ENCODE data around the gene TMEM131L.
"Not testable (repeated sequence)": the region's sequence is repeated elsewhere in the genome, so short reads cannot be mapped to it uniquely, and the experiment has no call there.

TMEM131L gene

DNA sequence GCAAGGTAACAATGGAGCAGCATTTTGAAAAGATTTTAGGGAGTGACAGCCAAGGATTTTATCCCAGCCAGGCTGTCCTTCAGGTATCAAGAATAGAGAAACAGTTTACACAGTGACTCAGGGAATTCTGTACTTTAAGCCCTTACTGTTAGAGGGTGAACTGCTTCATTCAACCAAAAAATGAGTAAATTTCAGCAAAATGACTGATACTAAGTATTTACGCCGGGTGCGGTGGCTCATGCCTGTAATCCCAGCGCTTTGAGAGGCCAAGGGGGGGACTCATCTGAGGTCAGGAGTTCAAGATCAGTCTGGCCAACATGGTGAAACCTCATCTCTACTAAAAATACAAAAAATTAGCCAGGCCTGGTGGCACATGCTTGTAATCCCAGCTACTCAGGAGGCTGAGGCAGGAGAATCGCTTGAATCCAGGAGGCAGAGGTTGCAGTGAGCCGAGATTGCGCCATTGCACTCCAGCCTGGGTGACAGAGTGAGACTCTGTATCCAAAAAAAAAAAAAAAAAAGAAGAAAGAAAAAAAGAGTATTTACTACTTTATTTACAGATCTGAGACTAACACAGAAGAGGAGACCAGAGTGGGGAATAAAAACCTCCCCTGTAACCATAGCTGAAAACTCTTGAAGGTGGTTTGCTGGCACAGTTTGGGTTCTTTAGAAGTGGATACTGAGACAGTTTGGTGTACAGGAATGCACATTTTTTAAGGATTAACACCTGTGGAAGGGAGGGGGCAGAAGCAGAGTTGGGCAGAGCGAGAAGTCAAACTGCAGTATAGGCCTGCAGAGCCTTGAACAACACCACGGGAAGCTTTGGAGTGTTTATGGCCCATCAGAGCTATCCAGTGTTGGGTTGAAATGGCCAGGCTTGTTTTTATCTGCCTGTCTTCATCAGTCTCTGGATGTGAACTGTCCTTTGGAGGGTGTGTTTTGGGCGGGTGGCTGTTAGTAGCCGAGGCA, 40.5 kb downstream of the TMEM131L start:
- no peak for FAIRE-seq

DNA sequence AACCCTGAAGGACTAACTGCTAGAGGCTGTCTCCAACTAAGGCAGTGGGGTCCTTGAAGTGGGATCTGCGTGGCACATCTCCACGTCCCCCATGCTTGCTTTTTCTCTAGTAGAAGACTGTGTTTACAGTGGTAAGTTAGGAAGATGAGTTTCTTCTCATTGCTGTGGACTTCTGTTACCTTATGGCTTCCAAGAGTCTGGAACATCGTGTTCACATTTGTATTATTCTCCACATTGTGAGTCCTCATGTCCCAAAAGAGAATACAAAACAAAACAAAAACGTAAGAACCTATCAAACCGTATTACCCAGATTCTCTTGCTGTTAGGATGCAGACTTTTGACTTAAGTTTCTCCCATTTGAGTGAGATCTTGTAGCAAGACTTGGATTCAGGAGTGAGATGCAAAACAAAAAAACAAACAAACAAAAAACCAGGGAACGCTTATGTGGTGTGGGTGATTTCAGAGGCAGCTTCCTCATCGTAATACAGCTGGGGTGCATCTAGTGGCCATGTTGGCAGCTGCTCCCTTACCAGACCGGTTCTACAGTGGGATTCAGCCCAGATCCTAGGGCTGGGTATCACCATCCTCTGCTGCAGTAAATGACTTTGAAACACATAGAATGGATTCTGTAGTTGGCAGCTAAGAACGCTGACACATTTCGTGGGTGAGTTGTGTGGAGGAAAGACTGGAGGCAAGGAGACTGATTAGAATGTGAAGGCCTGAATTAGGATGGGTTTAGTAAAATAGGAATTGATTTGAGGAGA, 41.3 kb downstream of the TMEM131L start:
- FAIRE-seq = no peak

DNA sequence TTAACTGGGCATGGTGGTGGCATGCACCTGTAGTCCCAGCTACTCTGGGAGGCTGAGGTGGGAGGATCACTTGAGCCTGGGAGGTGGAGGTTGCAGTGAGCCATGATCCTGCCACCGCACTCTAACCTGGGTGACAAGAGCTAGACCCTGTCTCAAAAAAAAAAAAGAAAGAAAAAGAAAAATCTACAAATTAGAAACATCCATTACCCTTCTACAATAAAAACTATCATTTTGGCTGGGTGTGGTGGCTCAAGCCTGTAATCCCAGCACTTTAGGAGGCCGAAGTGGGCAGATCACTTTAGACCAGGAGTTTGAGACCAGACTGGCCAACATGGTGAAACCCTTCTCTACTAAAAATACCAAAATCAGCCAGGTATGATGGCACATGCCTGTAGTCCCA, 43.1 kb downstream of the TMEM131L start:
- FAIRE-seq = not testable (repeated sequence)

DNA sequence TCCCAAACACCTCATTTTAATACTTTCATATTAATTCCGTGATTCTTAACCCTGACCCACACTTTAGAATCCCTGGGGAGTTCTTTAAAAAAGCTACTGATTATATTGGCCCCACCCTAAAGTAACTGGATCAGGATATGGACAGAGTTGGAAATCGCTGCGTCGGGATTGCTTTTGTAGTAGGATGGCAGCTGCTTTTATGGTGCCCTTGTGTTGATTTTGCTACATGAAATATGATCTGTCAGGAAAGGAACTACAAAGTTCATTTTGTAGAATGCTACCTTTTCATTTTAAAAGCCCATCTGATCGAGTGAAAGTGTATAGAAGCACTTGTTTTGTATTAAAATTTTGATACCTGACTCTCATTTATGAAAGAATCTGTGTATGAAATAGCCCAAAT, 43.6 kb downstream of the TMEM131L start:
- FAIRE-seq = no peak

DNA sequence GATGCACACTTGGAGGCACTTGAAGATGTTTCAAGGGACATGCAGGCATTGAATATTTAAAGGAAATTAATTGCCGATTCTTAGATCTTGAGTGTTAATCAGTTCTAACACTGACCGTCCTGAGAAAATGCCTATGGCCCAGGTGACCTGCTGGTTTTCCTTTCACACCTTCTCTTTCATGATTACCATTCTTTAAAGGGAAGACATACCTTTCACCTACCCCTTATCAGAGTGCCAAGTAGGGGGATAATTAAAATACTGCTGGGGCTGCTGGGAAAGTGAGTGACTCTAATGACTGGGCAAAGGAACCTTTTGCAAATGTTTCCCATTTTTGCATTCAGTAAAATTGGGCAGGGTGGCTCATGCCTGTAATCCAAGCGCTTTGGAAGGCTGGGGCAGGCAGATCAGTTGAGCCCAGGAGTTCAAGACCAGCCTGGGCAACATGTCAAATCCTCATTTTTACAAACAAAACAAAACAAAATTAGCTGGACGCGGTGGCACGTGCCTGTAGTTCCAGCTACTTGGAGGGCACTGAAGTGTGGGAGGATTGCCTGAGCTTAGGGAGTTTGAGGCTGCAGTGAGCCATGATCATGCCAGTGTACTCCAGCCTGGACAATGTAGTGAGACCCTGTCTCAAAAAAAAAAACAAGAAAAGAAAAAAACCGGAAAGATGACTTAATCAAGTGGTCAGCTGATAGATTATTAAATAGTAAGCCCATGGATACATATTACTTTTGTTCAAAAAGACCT, 44.3 kb downstream of the TMEM131L start:
- no peak for FAIRE-seq

DNA sequence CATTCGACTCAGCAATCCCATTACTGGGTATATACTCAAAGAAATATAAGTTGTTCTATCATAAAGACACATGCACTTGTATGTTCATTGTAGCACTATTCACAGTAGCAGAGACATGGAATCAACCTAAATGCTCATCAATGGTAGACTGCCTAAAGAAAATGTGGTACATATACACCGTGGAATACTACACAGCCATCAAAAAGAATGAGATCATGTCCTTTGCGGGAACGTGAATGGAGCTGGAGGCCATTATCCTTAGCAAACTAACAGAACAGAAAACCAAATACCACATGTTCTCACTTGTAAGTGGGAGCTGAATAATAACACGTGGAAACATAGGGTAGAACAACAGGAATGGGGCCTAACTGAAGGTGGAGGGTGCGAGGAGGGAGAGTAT, 44.9 kb downstream of the TMEM131L start:
- FAIRE-seq = no peak

DNA sequence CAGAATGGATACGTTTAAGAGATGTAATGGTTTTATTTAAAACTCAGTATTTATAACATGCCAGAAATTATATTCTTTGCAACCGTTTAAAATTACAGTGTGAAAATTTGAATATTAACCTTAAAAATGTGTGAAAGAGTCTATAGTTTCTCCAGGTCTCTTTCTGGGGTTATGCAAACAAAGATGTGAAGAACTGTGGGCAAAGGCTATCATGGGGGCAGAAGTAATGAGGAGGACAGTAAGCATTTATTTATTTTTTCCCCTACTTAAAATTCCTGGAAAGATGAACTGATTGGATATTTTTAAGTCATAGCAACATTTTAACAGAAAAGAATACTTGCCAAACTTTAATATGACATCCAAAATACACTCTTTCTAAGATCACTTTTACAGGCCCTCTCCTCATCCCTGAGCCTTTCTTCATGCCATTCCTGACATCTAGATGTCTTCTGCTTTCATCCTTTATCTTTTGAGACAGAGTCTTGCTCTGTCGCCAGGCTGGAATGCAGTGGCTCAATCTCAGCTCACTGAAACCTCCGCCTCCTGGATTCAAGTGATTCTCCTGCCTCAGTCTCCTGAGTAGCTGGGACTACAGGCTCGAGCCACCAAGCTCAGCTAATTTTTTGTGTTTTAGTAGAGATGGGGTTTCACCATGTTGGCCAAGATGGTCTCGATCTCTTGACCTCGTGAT, 46.1 kb downstream of the TMEM131L start:
- no peak for FAIRE-seq

DNA sequence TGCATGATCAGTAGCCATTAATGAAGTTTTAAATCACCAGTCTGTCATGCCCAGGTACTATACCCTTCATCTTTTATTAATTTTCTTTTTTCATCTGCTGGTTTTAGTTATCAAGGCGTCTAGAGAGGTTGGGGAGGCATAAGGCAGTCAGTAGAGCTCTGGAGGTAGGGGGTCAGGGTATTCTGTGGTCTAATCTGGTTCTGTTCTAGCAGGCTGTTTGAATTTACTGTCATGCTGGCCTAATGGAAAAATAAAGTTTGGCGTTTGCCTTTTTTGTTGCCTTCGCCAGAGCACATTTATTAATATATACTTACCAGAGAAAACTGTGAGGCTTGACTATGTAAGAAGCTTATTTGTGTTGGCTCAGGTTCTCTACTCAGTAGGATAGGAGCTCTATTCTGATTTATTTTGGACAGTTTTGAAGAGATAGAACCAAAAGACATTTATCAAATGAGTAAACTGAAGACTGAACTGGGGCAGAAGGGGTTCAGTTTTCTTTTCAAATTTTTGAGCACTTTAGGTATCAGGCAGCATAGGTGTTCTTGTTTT, 46.9 kb downstream of the TMEM131L start:
- no peak for FAIRE-seq

DNA sequence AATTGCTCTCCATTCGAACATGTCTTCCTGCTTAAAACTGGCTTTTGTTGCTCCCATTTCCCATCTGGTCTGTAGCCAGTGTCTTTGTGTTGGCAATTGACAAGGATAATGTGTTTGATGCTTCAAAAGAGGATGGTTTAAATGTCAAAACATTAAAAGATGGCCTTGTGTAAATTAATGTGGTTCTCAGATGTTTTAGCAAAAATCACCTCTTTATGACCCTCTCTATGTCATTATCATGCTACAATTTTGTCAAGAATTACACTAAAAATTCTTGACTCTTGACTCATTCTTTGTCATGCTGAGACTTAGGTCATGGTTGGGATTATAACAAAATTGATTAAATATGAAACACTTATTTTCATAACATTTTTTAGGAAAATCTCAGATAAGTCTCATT, 47.4 kb downstream of the TMEM131L start:
- no peak for FAIRE-seq

DNA sequence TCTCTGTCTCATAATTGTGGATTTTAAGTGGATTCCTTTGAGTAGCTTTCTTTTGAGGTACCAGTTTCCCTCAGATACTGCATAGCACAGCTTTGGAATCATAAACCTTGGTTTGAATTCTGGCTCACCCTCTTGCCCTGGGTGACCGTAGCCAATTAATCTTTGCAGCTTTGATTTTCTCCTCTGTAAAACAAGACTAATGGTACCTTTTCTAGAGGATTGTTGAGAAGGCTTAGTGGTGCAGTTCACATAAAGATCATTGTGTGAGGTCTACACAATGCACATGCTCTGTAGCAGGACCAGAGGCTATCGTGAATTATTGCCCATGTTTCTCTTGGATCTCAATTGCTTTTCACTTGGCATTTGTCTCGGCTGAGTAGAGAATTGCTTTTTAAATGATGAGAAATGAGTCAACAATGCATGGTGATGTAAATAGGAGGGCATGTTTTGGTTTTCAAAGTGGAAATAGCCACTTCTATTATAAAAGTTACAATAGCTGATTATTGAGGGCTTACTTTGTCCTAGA, 47.9 kb downstream of the TMEM131L start:
- FAIRE-seq = no peak

DNA sequence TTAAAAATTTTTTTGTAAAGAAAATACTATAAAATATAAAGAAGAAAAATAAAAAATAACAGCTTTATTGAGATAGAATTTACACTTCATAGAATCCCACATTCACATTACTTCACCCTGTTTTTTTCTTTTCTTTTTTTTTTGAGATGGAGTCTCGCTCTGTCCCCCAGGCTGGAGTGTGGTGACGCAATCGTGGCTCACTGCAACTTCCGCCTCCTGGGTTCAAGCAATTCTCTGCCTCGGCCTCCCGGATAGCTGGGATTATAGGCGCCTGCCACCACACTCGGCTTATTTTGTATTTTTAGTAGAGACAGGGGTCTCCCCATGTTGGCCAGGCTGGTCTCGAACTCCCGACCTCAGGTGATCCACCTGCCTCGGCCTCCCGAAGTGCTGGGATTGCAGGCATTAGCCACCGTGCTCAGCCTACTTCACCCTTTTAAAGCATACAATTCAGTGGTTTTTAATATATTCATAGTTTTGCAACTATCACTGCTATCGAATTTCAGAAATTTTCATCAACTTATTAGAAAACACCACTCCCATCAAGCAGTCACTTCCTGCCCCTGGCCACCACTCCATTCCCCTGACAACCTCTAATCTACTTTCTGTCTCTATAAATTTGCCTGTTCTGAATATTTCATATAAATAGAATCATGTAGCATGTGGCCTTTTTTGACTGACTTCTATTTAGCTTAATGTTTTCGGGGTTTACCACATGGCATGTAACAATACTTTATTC, 48.7 kb downstream of the TMEM131L start:
- FAIRE-seq = no peak

DNA sequence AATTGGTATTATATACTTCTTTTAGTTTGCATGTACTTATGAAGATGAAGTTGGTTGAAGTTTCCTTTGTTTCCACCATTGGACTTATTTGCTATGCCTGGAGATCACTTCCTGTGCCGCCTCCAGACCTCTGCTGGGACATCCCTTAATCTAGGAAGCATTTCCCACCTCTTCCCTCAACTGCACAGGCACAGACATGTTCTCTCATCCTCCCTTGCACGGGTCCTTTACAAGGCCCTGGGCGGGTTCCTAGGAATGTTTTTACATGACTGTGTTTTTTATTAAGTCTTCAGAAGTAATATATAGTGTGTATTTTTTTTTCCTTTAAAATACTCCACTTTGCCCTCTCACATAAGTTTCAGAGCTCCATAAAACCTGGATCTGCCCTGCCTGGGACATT, 51.0 kb downstream of the TMEM131L start:
- FAIRE-seq = no peak

DNA sequence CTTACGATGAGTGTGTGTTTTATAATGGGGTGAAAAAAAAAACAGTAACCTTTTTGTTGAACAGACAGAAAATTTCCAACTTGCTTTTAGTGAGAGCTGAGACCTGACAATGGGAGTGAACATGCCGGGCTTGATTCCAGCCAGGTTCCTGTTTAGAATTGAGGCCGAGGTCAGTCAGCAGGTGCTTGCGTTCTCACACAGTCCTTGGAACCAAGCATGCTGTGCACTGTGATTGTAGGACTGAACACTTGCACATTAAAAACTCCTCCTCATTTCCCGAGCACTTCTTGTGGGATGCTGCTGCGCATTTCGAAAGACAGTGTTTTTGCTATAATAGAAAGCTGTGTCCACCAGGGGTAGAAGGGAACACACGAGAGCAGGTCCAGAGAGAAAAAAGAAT, 51.8 kb downstream of the TMEM131L start:
- FAIRE-seq = no peak

DNA sequence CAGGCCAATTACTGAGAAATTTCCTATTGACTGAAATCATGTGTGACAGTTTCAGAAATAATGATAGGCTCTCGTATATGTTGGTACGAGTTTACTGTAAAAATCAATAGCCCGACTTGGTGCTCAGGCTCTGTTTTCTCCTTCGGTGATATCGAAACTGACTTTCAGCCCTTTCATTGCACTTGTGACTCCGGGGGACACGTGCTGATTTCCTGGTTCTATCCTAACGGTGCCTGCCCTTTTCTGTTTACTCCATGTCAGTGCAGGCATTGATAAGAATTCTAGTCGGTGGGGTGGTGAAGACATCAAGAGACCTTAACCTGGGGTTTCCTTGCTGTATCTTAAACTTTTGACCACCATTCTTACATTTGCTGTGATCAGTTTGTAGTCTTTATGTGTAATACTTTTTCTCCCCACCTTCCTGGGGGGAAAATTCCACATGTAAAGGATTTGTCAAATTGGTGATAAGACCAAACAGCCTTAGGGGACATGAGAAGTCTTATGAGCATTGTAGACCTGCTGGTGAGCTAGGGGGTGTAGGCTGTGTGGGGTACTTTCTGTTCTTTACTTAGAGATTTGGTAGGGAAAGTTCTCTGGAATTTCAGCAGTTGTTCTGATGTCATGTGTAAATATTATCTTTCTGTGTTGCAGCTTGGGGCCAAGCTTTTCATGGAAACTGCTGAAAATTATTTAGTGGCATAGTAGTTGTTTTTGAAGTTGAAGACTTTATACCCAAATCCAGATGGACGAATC, 52.7 kb downstream of the TMEM131L start:
- no peak for FAIRE-seq

DNA sequence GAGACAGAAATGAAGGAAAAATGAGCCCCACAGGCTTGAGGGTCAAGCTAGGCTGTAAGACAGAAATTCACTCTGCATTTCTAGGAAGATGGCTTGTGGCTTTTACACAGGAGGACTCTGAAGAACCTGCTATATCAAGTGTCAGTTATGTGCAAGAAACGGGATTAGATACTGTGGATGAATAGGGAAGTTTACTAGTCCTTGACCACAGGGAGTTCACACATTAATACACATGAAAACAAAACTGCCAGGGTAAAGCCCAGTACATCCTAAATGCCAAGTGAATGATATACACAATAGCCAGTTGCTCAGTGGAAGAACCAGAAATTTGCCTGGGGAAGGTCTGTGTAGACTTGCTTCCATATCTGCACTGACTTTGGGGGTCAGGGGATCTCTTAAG, 53.5 kb downstream of the TMEM131L start:
- no peak for FAIRE-seq

DNA sequence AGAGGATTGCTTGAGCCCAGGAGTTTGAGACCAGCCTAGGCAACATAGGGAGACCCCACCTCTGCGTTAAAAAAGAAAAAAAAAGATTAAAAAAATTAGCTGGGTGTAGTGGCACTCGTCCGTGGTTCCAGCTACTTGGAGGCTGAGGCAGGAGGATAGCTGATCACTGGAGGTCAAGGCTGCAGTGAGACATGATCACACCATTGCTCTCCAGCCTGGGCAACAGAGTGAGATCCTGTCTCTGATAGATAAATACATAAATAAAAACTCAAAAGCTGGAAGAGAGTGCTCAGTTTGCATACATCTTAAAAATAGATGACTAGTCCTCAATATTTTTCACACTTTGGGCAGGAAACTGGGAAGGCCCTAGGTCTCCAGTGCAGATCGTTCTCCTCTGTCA, 54.1 kb downstream of the TMEM131L start:
- FAIRE-seq = no peak

DNA sequence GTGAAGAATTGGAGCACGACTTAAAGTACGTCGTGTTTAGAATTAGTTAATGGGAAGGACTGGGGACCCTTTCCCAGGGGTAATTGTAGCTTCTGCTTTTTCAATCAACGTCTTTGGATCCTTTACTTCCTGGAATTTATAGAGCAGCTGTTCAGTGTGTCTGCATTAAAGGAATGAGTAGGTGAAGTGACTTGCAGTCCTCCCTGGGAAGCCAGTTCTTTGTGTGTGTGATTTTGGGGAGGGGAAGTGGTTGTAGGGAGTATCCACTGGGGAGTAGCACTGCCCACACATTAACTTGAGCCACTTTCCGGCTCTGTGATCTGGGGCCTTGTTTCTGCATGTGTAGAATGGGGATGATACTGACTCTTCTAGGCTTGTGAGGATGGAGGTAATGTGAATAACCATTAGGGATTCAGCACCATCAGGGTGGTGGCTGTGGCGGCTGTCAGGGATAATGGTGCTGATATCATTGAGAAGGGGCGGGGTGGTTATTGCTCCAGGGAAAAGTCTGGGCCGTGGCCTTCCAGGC, 54.7 kb downstream of the TMEM131L start:
- FAIRE-seq = no peak

DNA sequence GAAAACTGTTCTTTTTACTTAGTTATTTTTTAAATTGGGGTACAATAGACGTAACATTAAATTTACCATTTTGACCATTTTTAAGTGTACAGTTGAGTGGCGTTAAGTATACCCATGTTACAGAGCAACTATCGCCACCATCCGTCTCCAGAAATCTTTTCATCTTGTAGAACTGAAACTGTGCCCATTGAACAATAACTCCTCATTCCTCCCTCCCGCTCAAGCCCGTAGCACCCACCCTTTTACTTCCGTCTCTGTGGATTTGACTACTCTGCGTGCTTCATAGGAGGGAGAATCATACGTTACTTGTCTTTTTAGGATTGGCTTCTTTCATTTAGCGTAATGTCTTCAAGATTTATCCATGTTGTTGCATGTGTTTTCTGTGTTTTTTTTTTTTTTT, 55.3 kb downstream of the TMEM131L start:
- FAIRE-seq = no peak

DNA sequence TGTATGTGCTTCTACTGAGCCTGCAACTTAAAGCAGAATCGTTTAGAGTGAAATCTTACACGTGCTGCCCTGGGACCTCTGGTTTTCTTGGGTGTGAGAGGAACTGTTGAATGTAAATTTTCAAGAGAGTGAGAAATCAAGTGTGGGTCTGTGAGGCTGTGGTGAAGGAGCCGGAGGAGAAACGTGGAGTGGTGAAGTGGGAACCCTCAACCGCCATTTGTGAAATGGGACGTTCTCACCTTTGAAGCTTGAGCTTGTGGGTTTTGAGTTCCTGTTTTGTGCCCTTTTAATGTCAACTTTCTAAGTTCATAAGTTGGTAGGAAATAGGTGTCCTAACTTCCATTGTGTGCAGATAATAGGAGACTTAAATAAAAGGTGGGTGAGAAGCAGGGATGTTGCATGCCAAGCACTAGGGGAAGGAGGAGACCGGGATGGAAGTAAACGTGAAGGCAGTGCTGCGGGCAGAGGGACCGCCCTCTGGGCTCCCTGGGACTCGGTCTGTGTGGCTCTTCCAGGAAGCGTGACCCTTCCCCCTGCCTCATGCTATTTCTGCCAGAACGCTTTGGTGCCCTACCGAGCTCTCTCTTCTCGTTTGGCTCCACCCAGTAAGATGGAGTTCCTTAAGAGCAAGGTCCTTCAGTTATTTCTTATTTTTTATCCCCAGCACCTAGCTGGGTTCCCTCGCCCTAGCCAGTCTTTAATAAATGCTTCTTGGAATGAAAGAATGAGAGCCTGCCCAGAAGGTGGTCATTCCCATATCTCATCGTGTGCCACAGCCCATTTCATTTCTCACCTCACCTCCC, 56.0 kb downstream of the TMEM131L start:
- FAIRE-seq = no peak

DNA sequence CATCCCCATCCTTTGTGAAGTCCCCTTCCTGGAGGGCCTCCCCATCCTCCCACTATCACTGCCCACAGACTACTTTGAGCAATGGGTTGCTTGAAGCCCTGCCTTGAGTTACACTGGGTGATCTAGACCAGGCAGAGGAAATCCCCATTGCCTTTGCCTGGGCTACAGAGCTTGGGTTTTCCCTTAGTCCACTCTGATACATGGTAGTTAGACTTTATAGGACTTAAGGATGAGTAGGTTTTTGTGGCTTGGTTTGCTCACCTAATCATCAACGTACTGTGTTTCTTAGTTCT, 56.6 kb downstream of the TMEM131L start:
- no peak for FAIRE-seq

Data from TTC549 (cell line).